WI38 (cell line): ENCODE data around the gene NHLRC3.

Experiments used
- H3K4me3 ChIP-seq: 2 replicates; pipeline ENCODE4 v1.5.1; 2011; ENCODE audit warnings: low read depth, mild to moderate bottlenecking, control low read depth, low read length
- CTCF ChIP-seq: IDR thresholded peaks from 2 replicates; pipeline ENCODE4 v1.5.1; 2012; ENCODE audit warnings: low read depth, mild to moderate bottlenecking, control low read depth, low read length

Gene NHLRC3

GRCh38 chr13:39095500-39095899 is 57.2 kb downstream of the NHLRC3 start:
- no peak for TF ChIP-seq CTCF
- no peak overlapping the region for H3K4me3 ChIP-seq

DNA sequence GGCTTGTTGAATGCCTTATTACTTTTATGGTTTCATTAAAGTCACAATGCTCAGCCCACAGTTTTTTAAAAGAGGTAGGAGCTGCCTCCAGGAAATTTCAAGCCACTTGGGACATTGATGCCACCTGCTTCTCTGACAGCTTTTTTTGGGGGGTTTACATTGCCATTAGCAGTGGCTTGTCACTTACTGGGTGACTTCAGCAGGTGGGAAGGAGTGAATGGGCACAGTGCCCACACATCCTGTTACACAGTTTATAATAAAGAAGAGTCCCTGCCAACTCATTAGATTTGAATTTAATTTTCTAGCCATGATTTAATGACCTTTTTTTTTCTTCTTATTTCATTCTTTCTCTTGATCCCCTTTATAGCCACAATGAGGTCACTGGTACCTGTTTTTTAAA is 61.0 kb downstream of the NHLRC3 start:
- no peak for TF ChIP-seq CTCF
- H3K4me3 ChIP-seq: no peak overlapping the region
